ENCODE results near the gene DNMT3A. TPM values are rescaled to one million over a fixed set of nuclear protein-coding genes. Genes with fewer than 3 reads are reported as not detected.

Gene DNMT3A
- total RNA-seq, 4 donors from 2014 or later: 8.0 to 18.0 (median 9.3) TPM

DNA sequence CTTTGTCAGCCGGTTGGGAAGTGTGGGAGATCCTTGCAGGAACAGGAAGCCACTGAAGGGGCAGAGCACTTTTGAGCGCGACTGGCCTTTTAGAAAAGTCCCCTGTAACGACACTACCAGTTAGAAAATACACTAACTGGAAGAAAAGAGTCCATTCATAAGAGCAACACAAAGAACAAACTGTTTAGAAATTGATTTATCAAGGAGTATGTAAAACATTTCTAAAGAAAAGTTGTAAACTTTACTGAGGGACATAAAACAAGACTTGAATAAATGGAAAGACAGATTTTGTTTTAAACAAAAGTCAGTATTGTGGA, 143.6 kb downstream of the DNMT3A start:
- TF ChIP-seq, protein P1, sequence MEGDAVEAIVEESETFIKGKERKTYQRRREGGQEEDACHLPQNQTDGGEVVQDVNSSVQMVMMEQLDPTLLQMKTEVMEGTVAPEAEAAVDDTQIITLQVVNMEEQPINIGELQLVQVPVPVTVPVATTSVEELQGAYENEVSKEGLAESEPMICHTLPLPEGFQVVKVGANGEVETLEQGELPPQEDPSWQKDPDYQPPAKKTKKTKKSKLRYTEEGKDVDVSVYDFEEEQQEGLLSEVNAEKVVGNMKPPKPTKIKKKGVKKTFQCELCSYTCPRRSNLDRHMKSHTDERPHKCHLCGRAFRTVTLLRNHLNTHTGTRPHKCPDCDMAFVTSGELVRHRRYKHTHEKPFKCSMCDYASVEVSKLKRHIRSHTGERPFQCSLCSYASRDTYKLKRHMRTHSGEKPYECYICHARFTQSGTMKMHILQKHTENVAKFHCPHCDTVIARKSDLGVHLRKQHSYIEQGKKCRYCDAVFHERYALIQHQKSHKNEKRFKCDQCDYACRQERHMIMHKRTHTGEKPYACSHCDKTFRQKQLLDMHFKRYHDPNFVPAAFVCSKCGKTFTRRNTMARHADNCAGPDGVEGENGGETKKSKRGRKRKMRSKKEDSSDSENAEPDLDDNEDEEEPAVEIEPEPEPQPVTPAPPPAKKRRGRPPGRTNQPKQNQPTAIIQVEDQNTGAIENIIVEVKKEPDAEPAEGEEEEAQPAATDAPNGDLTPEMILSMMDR (IDR thresholded peaks at IDR 0.05): no peak
- DNase-seq (ENCODE audit: low spot score) (no peak), ATAC-seq (ENCODE audit: low FRiP score) (no peak)

DNA sequence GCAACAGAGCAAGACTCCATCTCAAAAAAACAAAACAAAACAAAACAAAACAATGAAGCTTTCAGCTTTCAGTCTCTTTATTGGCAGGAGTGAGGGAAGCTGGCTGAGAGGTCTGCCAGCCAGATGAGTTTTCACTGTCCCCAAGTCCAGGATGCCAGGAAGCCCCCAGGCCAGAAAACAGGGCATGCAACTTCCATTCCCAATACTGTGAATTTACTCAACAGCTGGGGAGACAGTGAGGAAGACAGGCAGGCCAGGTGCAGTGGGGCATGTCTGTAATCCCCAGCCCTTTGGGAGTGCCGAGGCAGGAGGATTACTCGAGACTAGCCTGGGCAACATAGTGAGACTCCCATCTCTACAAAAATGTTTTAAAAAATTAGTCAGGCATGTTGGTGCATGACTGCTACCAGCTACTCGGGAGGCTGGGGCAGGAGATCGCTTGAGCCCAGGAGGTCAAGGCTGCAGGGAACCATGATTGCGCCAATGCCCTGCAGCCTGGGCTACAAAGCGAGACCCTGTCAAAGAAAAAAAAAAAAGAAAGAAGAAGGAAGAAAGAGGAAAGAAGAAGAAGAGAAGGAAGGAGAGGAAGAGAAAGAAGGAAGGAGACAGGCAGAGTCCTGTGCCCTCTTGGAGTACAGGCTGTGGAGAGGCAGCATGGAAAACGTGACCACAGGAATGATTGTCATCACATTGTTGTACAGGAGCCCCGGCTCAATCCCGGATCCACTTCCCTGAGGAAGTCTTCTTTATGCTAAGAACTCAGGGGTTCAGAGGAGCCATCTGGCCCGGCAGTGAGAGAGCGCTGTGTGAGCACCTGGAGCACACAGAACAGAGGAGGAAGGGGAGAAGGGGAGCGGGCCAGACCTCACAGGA, 144.2 kb downstream of the DNMT3A start:
- no peak for DNase-seq (ENCODE audit: low spot score)
- TF ChIP-seq, protein P1 (IDR thresholded peaks at IDR 0.05): no peak
- ATAC-seq (ENCODE audit: low FRiP score): no peak

DNA sequence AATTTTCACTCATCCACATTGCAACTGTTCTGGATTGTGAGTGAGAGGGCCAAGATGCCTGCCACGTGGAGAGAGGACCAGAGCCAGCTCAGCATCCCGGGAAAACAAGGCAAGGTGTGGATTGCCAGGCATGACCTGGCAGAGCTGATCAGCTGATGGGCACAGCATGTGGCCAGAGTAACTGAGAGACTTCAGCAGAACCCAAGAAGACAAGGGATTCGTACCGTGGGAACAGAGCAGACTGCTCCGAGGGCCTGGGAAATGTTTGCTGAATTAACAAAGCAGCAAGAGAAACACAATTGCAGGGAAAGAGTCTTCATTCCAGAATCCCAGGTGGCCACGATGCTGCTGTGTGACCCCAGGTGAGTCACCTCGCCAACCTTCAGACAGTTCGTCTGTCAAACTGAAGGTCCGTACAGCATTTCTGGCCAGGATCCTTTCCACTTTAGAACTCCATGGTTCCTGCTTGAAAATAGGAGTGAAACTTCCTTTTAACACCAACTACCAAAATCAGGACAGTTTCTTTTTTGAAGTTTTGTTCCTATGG, 147.1 kb downstream of the DNMT3A start:
- DNase-seq (ENCODE audit: low spot score): no peak
- TF ChIP-seq, protein P1 (IDR thresholded peaks at IDR 0.05): no peak
- no peak for ATAC-seq (ENCODE audit: low FRiP score)

DNA sequence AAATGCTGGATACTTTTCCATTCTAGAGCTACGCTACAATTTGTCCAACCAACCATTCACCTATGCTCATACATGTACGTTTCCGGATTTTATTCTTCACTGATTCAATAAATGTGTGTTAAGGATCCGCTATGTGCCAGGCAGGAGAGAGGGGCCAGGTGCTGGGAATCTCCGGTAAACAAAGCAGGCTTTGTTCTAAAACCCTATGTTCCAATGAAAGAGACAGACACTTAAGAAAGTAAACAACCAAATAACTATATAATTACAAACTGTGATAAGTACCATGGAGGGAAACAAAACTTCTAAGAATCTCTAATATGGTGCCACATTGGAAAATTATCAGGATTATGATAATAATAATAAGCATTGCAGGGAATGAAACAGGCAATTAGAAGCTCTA, 151.2 kb downstream of the DNMT3A start:
- DNase-seq (ENCODE audit: low spot score): no peak
- ATAC-seq (ENCODE audit: low FRiP score): no peak
- TF ChIP-seq, protein P1 (IDR thresholded peaks at IDR 0.05): no peak

DNA sequence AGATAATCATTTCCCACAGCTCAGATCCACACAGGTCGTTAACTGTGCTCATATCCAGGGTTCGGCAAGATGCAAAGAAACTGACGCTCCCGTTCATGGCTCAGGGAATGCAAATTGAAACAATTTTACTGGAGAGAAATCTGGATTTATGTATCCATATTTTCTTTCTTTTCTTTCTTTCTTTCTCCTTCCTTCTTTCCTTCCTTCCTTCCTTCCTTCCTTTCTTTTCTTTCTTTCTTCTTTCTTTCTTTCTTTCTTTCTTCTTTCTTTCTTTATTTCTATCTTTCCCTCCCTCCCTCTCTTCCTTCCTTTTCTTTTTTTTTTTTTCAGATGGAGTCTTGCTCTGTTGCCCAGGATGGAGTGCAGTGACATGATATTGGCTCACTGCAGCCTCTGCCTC, 153.3 kb downstream of the DNMT3A start:
- TF ChIP-seq, protein P1 (IDR thresholded peaks at IDR 0.05): no peak
- no peak for ATAC-seq (ENCODE audit: low FRiP score)

DNA sequence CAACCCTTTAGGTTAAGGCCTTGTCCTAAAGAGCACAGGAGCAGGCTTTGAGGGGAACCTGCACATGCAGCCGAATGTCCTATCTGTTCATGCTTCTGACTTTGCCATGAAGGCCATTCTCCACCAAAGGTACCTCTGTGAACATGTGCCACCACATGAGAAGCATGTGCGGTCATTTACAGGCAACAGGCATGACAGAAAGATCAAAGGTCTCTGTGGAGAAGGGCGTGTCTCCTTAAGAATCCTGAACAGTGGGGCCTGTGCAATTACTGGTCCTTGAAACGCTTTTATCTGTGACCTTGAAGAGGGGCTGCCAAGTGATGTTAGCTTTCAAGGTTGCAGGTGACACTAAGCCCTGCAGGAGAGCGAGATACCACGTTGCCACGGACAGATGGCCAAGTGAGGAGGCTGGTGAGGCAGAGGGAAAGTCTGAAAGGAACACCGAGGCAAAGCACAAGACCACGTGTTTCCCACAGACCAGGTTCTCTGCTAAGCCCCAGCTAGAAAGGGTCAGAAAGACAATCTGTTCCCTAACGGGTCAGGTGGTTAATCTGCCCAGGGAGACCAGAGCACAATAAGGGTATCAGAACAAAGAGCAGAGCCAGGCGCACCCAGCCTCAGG, 153.9 kb downstream of the DNMT3A start:
- DNase-seq (ENCODE audit: low spot score) (no peak), ATAC-seq (ENCODE audit: low FRiP score) (no peak)
- TF ChIP-seq, protein P1 (IDR thresholded peaks at IDR 0.05): no peak

More for the DNA sequence above, 153.3 kb downstream of the DNMT3A start:
- no peak for DNase-seq (ENCODE audit: low spot score)
